Eye (tissue), 1 donor: ENCODE results near the gene PAFAH1B1.
"Not testable (repeated sequence)": the region's sequence is repeated elsewhere in the genome, so short reads cannot be mapped to it uniquely, and the experiment has no call there.

Experiments
- DNase-seq: peaks from one replicate; pipeline ENCODE4 v3.0.0-alpha.2; 2015

Gene PAFAH1B1

GRCh38 chr17:2594722-2595599, 1.5 kb downstream of the PAFAH1B1 start:
- DNase-seq: peak; percentile 68

- DNase-seq: peak; percentile 31
These were observed 2.3 kb downstream of the PAFAH1B1 start for GRCh38 chr17:2595716-2596115.

- no peak for DNase-seq
These were observed 4.7 kb downstream of the PAFAH1B1 start for GRCh38 chr17:2598166-2598565.

GRCh38 chr17:2602597-2603017, 9.2 kb downstream of the PAFAH1B1 start:
- no peak for DNase-seq

- DNase-seq: no peak
These were observed 15.0 kb downstream of the PAFAH1B1 start for GRCh38 chr17:2608350-2608913.

- no peak for DNase-seq
These were observed 15.6 kb downstream of the PAFAH1B1 start for GRCh38 chr17:2609091-2609490.

- DNase-seq: no peak
These were observed 17.0 kb downstream of the PAFAH1B1 start for GRCh38 chr17:2610195-2611175.

- DNase-seq: no peak
These were observed 18.2 kb downstream of the PAFAH1B1 start for GRCh38 chr17:2611627-2612026.

GRCh38 chr17:2612630-2613029, 19.2 kb downstream of the PAFAH1B1 start:
- no peak for DNase-seq

- no peak for DNase-seq
These were observed 19.8 kb downstream of the PAFAH1B1 start for GRCh38 chr17:2613089-2613808.

- no peak for DNase-seq
These were observed 22.4 kb downstream of the PAFAH1B1 start for GRCh38 chr17:2615882-2616281.

- no peak for DNase-seq
These were observed 27.8 kb downstream of the PAFAH1B1 start for GRCh38 chr17:2621241-2621640.

- DNase-seq: not testable (repeated sequence)
These were observed 28.5 kb downstream of the PAFAH1B1 start for GRCh38 chr17:2621951-2622405.

GRCh38 chr17:2622721-2623301, 29.4 kb downstream of the PAFAH1B1 start:
- not testable (repeated sequence) for DNase-seq

GRCh38 chr17:2624292-2624731, 30.9 kb downstream of the PAFAH1B1 start:
- DNase-seq: no peak

GRCh38 chr17:2626626-2627219, 33.3 kb downstream of the PAFAH1B1 start:
- DNase-seq: not testable (repeated sequence)

- DNase-seq: not testable (repeated sequence)
These were observed 35.5 kb downstream of the PAFAH1B1 start for GRCh38 chr17:2628922-2629321.

- no peak for DNase-seq
These were observed 37.8 kb downstream of the PAFAH1B1 start for GRCh38 chr17:2631211-2631610.

- no peak for DNase-seq
These were observed 41.0 kb downstream of the PAFAH1B1 start for GRCh38 chr17:2634361-2634960.

- no peak for DNase-seq
These were observed 41.8 kb downstream of the PAFAH1B1 start for GRCh38 chr17:2635241-2635640.

- no peak for DNase-seq
These were observed 42.2 kb downstream of the PAFAH1B1 start for GRCh38 chr17:2635675-2636074.
